ENCODE data around the gene ROCK2.

DNA sequence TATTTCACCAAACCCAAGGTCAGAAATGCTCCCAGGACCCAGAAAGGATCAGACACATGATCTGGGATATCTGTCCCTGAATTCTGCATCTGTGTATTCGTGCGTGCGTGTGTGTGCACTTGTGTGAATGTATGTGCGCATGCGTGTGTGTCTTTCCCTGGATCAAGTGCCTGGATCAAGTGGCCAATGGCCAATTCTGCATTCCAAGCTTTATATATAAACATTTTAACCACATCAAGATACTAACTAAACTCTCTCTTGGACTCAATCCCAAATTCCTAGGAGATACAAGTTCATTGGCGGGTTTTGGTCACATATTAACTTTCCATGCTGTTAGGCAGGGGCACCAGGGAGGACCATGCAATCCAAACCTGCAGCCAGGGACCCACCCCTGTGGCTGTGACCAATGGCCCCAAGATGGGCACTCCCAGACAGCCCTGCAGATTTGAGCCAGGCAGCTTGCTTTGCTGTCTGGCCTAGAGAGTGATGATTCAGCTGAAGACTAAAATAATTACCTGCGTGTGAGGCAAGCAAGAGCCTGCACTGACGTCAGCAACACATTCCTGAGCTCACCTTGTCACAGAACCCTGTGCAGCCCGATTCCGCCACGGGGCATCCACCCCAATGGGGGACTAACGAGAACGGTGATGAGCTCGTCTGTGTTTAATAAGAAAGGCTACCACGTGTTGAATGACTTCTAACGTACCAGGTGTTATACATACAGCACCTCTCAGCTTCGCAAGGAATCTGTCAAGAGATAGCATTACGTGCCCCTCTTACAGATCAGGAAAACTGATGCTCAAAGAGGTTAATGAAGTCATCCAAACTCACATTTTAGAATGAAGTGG is 45.3 kb upstream of the ROCK2 start:
- TF ChIP-seq POLR2AphosphoS5 (IDR thresholded peaks at IDR 0.05; ENCODE audit: low read depth, low read length) (no peak), SIN3A (IDR thresholded peaks at IDR 0.05; ENCODE audit: borderline replicate concordance, insufficient read depth, low read length) (no peak), TAF1 (IDR thresholded peaks at IDR 0.05; ENCODE audit: borderline replicate concordance, insufficient read depth, low read length) (no peak), FOXP2 (optimal IDR thresholded peaks at IDR 0.05; ENCODE audit: borderline replicate concordance, extremely low read depth, extremely low read length, insufficient read depth) (no peak)
- TF ChIP-seq, protein P1, sequence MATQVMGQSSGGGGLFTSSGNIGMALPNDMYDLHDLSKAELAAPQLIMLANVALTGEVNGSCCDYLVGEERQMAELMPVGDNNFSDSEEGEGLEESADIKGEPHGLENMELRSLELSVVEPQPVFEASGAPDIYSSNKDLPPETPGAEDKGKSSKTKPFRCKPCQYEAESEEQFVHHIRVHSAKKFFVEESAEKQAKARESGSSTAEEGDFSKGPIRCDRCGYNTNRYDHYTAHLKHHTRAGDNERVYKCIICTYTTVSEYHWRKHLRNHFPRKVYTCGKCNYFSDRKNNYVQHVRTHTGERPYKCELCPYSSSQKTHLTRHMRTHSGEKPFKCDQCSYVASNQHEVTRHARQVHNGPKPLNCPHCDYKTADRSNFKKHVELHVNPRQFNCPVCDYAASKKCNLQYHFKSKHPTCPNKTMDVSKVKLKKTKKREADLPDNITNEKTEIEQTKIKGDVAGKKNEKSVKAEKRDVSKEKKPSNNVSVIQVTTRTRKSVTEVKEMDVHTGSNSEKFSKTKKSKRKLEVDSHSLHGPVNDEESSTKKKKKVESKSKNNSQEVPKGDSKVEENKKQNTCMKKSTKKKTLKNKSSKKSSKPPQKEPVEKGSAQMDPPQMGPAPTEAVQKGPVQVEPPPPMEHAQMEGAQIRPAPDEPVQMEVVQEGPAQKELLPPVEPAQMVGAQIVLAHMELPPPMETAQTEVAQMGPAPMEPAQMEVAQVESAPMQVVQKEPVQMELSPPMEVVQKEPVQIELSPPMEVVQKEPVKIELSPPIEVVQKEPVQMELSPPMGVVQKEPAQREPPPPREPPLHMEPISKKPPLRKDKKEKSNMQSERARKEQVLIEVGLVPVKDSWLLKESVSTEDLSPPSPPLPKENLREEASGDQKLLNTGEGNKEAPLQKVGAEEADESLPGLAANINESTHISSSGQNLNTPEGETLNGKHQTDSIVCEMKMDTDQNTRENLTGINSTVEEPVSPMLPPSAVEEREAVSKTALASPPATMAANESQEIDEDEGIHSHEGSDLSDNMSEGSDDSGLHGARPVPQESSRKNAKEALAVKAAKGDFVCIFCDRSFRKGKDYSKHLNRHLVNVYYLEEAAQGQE (IDR thresholded peaks at IDR 0.05; ENCODE audit: insufficient read depth in 1 of 2, low read depth in 2 of 2, low read length in 2 of 2), result no peak

Measured in PFSK-1 (cell line).